ENCODE results near the gene EVA1C. TPM values are rescaled to one million over a fixed set of nuclear protein-coding genes. Genes with fewer than 3 reads are reported as not detected.
A peak's percentile ranks its signal among the peaks of the same experiment; 100 is the strongest.
"Not testable (repeated sequence)": the region's sequence is repeated elsewhere in the genome, so short reads cannot be mapped to it uniquely, and the experiment has no call there.

Gene EVA1C
- total RNA-seq, 1 experiment from 2014 or later: 13.4 TPM

DNA sequence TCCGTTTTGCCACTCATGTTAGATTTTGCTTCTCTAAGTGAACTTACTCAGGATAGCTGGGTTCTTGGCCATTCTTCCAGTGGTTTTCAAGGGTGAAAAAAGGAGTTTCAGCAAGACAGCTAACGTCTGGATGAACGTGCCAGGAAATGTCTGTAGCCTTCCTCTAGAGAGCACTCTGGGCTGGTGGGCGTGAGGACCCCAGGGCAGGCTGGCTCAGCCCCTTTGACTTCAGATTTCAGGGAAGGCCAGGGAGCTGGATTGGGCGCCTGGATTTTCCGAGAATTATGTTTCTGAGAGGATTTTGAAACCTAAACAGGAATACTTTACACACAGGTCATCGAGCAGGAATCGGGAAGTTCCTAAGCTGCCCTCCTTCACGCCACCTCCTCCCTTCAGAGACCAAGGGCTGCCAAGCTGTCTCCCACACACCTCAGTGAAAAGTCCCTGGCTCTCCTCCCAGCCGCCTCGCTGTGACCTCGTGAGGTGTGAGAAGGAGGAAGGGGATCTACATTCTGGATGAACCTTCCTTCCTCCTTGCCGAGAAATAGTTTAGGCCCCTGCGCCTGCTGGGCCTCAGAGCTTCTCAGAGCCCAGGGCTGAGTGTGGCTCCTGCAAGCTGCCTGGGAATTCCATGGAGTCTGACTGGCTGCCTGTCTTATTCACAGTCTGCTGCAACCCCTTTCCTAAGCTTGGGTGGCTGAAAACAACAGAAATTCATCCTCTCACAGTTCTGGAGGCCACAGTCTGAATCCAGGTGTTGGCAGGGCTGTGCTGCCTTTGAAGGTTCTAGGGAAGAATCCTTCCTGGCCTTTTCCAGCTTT, 38.6 kb downstream of the EVA1C start:
- peak in 1 of 2 experiments; percentile 25 for DNase-seq (ENCODE audit: low read depth in 1 of 2, low spot score in 2 of 2)
- not testable (repeated sequence) for H3K4me3 ChIP-seq; H3K9me3 ChIP-seq (replicated peaks); H3K36me3 ChIP-seq; H3K27me3 ChIP-seq (replicated peaks)
- H3K4me1 ChIP-seq (replicated peaks): peaks cover 28% of the 10 kb centered on the region
- peak overlapping the region; percentile 53 for H3K27ac ChIP-seq

DNA sequence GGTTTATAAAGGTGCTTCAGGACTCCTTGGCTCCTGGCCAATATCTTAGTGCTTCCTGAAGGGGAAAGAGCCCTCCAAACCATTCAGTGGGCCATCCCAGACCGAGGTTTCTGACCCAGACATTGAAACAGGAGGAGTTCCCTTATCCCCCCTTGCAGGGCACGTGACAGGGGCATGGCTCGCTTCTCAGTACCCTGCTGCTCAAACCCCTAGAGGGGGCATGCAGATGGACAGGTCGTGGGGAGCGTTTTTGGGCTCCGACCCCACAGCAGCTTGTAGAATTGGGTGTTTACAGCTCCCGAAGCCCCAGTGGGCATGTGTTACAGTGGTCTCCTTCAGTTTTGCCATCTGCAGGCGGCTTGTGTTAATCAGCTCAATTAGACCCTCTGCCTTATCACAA, 39.7 kb downstream of the EVA1C start:
- not testable (repeated sequence) for H3K4me3 ChIP-seq; H3K36me3 ChIP-seq; H3K9me3 ChIP-seq (replicated peaks); DNase-seq (ENCODE audit: low read depth in 1 of 2, low spot score in 2 of 2); H3K27ac ChIP-seq; H3K27me3 ChIP-seq (replicated peaks)
- peaks cover 38% of the 10 kb centered on the region for H3K4me1 ChIP-seq (replicated peaks)

DNA sequence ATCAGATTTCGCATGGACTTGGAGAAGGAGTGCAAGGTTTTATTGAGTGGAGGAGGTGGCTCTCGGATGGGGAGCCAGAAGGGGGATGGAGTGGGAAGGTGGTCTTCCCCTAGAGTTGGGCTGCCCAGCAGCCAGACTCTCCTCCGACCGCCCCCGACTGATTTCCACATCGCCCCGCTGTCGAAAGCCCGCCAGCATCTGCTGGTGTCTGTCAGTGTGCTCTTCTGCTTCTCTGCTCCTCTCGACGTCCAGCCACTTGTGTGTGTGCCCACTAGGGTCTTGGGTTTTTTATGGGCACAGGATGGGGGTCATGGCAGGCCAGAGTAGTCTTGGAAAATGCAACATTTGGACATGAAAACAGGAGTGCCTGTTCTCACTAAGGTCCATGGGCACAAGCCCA, 40.1 kb downstream of the EVA1C start:
- DNase-seq (ENCODE audit: low read depth in 1 of 2, low spot score in 2 of 2): no peak
- no peak overlapping the region for H3K4me3 ChIP-seq
- no peaks in the 10 kb centered on the region for H3K9me3 ChIP-seq (replicated peaks)

DNA sequence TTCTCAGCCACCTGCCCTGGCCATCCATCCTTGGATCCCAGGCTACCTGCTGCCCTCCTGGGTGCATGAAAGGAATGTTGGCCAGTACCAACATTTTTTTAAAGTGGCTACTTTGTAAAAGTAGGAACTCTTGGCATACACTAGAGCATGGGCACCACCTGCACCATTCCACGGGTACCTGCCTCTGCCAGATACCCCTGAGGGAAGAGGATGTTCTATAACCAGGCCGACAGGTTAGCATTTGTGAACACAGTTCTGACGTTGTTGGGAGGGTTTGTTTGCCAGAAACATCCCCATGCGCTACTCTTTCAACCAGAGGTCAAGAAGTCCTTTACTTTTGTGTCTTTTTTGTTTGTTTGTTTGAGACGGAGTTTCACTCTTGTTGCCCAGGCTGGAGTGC, 43.0 kb downstream of the EVA1C start:
- Histone ChIP-seq H3K36me3 (peaks cover 11% of the 10 kb centered on the region), H3K27me3 (replicated peaks) (no peaks in the 10 kb centered on the region), H3K4me3 (no peak overlapping the region), H3K9me3 (replicated peaks) (no peaks in the 10 kb centered on the region), H3K4me1 (replicated peaks) (peaks cover 31% of the 10 kb centered on the region), H3K27ac (no peak overlapping the region)
- no peak for DNase-seq (ENCODE audit: low read depth in 1 of 2, low spot score in 2 of 2)

More for the DNA sequence above, 40.1 kb downstream of the EVA1C start:
- H3K27ac ChIP-seq: no peak overlapping the region
- H3K4me1 ChIP-seq (replicated peaks): peaks cover 42% of the 10 kb centered on the region
- peaks cover 7% of the 10 kb centered on the region for H3K36me3 ChIP-seq
- H3K27me3 ChIP-seq (replicated peaks): no peaks in the 10 kb centered on the region

DNA sequence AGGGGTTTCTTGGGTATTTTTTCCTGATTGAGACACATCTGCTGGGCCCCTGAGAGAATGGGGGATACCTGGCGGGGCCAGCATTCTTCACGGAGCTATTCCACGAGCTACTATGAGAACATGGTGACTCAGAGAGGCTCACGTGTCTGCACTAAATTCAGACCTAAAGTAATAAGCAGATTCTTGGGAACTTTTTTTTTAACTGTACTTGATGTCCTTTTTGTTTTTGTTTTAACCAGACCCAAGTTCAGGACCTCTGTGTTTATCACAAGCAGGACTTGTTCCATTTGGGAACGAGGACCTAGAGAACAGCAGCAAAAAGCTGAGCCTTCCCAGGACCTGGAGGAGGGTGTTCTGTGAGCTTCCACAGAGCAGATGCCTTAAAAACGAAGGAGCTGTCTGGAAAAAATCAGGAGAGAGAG, 44.0 kb downstream of the EVA1C start:
- Histone ChIP-seq H3K27ac (no peak overlapping the region), H3K36me3 (peaks cover 12% of the 10 kb centered on the region), H3K4me1 (replicated peaks) (peaks cover 23% of the 10 kb centered on the region), H3K9me3 (replicated peaks) (no peaks in the 10 kb centered on the region), H3K27me3 (replicated peaks) (no peaks in the 10 kb centered on the region), H3K4me3 (no peak overlapping the region)
- peak in 1 of 2 experiments; percentile 31 for DNase-seq (ENCODE audit: low read depth in 1 of 2, low spot score in 2 of 2)

DNA sequence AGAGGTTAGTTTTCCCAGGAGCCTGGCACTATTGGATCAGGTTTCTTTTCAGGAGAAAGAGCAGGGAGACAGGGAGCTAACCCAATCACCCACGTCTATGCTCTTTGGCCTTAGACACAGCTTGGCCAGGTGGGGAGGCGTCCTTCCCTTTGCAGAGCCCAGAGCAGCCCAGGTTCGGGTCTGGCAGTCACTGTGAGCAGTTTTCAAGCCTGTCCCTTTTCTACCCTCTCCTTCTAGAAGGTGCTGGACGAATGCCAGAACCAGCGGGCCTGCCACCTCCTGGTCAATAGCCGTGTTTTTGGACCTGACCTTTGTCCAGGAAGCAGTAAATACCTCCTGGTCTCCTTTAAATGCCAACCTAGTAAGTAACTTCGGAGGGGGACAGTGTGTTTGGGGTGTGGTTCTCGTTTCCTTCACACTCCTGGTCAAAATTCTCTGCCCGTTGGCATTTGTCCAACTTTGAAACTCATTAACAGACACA, 44.9 kb downstream of the EVA1C start:
- Histone ChIP-seq H3K4me1 (replicated peaks) (peaks cover 22% of the 10 kb centered on the region), H3K9me3 (replicated peaks) (no peaks in the 10 kb centered on the region), H3K27ac (no peak overlapping the region), H3K27me3 (replicated peaks) (no peaks in the 10 kb centered on the region), H3K36me3 (peaks cover 16% of the 10 kb centered on the region), H3K4me3 (no peak overlapping the region)
- peak; percentile 43 to 61 for DNase-seq (ENCODE audit: low read depth in 1 of 2, low spot score in 2 of 2)

DNA sequence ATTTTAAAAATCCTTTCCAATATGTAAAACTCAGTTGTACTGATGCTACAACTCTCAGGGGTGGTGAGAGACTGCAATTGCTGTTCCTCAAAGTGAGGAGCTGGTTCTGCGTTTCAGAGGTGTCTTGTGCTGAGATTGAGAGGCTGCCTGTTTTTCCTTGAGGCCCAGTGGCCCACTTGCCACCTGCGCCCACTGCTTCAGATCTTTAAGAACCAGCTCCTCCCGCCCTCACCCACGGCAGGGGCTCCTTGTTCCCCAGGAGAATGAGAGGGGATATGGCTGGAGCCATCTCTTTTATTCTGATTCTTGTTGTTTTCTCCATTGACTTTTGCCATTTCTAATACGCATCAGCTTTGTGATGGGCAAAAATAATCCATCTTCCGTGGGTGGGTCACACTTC, 45.5 kb downstream of the EVA1C start:
- H3K4me3 ChIP-seq: no peak overlapping the region
- DNase-seq (ENCODE audit: low read depth in 1 of 2, low spot score in 2 of 2): no peak
- H3K36me3 ChIP-seq: peaks cover 16% of the 10 kb centered on the region
- no peak overlapping the region for H3K27ac ChIP-seq
- H3K9me3 ChIP-seq (replicated peaks): no peaks in the 10 kb centered on the region
- H3K4me1 ChIP-seq (replicated peaks): peaks cover 27% of the 10 kb centered on the region
- no peaks in the 10 kb centered on the region for H3K27me3 ChIP-seq (replicated peaks)

DNA sequence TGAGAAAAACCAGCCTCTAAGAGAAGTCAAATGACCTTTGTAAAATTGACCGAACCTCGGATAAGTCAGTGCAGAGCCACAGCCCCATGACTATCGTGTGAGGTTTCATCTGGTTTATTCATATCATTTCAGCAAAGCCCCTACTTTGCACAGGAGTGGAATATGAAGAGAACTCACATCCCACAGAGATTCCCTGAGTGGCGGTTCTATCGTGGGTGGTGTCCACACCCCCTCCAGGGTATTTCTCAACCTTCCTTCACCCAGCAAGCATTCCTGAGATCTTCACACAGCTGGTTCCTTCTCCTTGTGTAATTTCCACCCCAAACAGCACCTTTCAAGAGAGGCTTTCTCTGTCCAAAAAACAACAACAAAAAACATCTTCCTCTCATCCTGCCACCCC, 47.5 kb downstream of the EVA1C start:
- peaks cover 47% of the 10 kb centered on the region for H3K4me1 ChIP-seq (replicated peaks)
- H3K9me3 ChIP-seq (replicated peaks): no peaks in the 10 kb centered on the region
- peaks cover 10% of the 10 kb centered on the region for H3K36me3 ChIP-seq
- no peak overlapping the region for H3K27ac ChIP-seq
- DNase-seq (ENCODE audit: low read depth in 1 of 2, low spot score in 2 of 2): no peak
- H3K27me3 ChIP-seq (replicated peaks): no peaks in the 10 kb centered on the region
- H3K4me3 ChIP-seq: no peak overlapping the region

DNA sequence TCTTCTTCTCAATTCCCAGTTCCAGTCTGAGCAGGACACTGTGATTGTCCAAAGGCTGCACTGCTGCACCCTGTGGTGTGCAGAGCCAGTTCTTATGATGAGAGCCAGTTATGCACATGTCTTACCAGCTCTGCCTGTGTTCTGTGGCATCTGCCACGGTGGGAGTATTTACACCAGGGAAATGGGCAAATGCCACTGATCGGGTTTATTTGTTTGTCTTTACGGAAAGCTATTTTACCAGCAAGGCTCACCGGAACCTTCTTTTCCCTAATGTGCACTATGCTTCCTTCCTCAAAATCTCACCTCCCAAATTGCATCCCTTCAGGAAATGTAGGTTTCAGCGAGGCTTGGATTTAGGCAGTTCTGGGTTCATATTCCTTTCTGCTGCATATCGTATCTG, 49.0 kb downstream of the EVA1C start:
- no peaks in the 10 kb centered on the region for H3K9me3 ChIP-seq (replicated peaks)
- H3K36me3 ChIP-seq: peaks cover 9% of the 10 kb centered on the region
- H3K4me3 ChIP-seq: no peak overlapping the region
- H3K4me1 ChIP-seq (replicated peaks): peaks cover 51% of the 10 kb centered on the region
- no peak overlapping the region for H3K27ac ChIP-seq
- no peak for DNase-seq (ENCODE audit: low read depth in 1 of 2, low spot score in 2 of 2)
- H3K27me3 ChIP-seq (replicated peaks): no peaks in the 10 kb centered on the region

DNA sequence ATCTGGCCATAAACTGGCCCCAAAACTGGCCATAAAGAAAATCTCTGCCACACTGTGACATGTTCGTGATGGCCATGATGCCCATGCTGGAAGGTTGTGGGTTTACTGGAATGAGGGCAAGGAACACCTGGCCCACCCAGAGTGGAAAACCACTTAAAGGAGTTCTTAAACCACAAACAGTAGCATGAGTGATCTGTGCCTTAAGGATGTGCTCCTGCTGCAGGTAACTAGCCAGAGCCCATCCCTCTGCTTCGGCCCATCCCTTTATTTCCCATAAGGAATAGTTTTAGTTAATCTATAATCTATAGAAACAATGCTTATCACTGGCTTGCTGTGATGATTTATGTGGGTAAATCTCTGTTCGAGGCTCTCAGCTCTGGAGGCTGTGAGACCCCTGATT, 50.1 kb downstream of the EVA1C start:
- not testable (repeated sequence) for H3K4me3 ChIP-seq; H3K9me3 ChIP-seq (replicated peaks); H3K36me3 ChIP-seq; H3K27me3 ChIP-seq (replicated peaks); DNase-seq (ENCODE audit: low read depth in 1 of 2, low spot score in 2 of 2)
- Histone ChIP-seq H3K4me1 (replicated peaks) (peaks cover 40% of the 10 kb centered on the region), H3K27ac (peak overlapping the region; percentile 99)

DNA sequence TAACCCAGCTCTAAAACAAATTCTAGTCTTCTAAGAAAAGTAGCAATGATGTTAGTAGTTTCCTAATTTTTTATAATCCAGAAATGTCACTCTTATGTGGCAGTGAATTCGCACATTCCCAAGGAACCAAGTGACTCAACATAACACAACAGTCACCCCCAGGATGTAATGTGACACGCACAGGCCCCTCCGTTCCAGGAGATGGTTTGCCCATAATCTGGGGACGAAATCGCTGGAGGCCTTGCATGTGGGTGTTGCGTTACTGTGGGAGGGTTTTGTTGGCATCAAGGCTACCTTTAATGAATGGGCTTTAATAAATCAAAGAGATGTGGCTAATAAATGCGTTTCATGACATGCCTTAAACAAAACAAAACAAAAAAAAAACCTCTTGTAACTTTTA, 50.9 kb downstream of the EVA1C start:
- no peaks in the 10 kb centered on the region for H3K9me3 ChIP-seq (replicated peaks)
- no peak overlapping the region for H3K4me3 ChIP-seq
- DNase-seq (ENCODE audit: low read depth in 1 of 2, low spot score in 2 of 2): peak; percentile 86 to 87
- H3K4me1 ChIP-seq (replicated peaks): peaks cover 37% of the 10 kb centered on the region
- no peaks in the 10 kb centered on the region for H3K27me3 ChIP-seq (replicated peaks)
- H3K36me3 ChIP-seq: 0 out of 2 replicates have a peak, but pooled peaks cover 5% of the 10 kb centered on the region
- peak overlapping the region; percentile 99 for H3K27ac ChIP-seq

DNA sequence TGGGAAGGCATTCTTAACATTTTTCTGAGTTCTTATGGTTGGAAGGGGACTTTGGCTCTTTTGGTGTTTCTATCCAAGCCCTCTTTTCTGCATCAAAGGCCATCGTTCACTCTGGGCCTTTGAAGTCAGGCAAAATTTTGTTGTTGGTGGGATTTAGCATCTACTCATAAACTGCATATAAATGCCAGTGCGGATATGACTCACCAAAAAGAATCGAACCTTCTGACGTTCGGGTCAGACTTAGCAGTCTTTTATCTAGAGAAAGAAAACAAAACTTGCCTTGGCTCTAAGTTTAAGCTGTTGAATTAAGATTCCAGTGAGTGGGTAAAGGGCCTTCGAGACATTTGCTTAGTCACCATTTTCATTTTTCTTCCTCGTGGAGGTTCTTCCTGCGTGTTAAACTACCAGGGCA, 51.4 kb downstream of the EVA1C start:
- H3K9me3 ChIP-seq (replicated peaks): no peaks in the 10 kb centered on the region
- no peaks in the 10 kb centered on the region for H3K27me3 ChIP-seq (replicated peaks)
- DNase-seq (ENCODE audit: low read depth in 1 of 2, low spot score in 2 of 2): peak; percentile 81 to 97
- peaks cover 10% of the 10 kb centered on the region for H3K36me3 ChIP-seq
- peaks cover 37% of the 10 kb centered on the region for H3K4me1 ChIP-seq (replicated peaks)
- no peak overlapping the region for H3K4me3 ChIP-seq
- H3K27ac ChIP-seq: peak overlapping the region; percentile 99

DNA sequence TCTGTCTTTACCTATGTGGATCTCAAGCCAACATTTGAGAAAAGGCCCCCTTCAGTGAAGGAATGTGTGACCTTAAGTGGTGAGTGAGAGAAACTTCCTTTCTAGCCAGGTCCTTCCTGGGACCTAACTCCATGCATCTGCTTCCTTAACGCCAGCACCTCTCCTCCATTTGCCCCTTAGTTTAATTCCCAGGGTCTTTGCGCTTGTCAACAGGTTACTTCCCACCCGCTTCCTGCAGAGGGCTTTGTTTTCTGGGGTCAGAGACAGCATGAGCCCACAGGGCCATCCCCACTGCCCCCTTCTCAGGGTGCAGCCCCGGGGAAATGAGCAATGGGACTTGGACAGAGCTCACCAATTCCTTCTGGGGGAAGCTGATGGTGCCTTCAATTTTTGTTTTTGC, 54.8 kb downstream of the EVA1C start:
- Histone ChIP-seq H3K27me3 (replicated peaks) (no peaks in the 10 kb centered on the region), H3K36me3 (peaks cover 12% of the 10 kb centered on the region), H3K9me3 (replicated peaks) (no peaks in the 10 kb centered on the region), H3K4me3 (no peak overlapping the region), H3K27ac (no peak overlapping the region), H3K4me1 (replicated peaks) (peaks cover 37% of the 10 kb centered on the region)
- DNase-seq (ENCODE audit: low read depth in 1 of 2, low spot score in 2 of 2): no peak

DNA sequence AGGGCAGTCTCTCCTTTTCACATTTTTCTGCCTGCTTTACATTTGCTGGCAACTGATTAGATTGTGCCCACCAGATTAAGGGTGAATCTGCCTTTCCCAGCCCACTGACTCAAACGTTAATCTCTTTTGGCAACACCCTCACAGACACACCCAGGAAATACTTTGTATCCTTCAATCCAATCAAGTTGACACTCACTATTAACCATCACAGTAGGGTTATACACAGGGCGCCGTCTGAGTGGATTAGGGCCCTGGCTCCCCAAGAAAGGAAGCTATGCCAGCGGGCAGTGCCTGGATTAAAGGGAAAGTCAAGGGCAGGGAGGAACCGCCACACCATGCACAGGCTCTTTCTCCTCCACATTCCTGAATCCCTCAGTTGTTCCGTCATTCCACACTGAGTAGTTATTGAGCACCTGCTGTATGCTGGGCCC, 56.2 kb downstream of the EVA1C start:
- H3K4me3 ChIP-seq: no peak overlapping the region
- H3K27ac ChIP-seq: no peak overlapping the region
- H3K27me3 ChIP-seq (replicated peaks): no peaks in the 10 kb centered on the region

More for the DNA sequence above, 56.2 kb downstream of the EVA1C start:
- Histone ChIP-seq H3K36me3 (peaks cover 12% of the 10 kb centered on the region), H3K9me3 (replicated peaks) (no peaks in the 10 kb centered on the region), H3K4me1 (replicated peaks) (peaks cover 23% of the 10 kb centered on the region)
- no peak for DNase-seq (ENCODE audit: low read depth in 1 of 2, low spot score in 2 of 2)
